ENCODE data around the gene IGDCC3. TPM values are rescaled to one million over a fixed set of nuclear protein-coding genes. Genes with fewer than 3 reads are reported as not detected.
A peak's percentile ranks its signal among the peaks of the same experiment; 100 is the strongest.

The IGDCC3 gene
- not detected for total RNA-seq

GRCh38 chr15:65377976-65378366 lies at the start of gene IGDCC3:
IGDCC3 (minus strand) TSS chr15:65378002; CDS start chr15:65377788, 214 bp downstream.
- no peaks in the 10 kb centered on the region for H3K9me3 Mint-ChIP-seq
- peak within 1 kb of the TSS; percentile 77 for H3K4me3 Mint-ChIP-seq
- peaks cover 8% of the 10 kb centered on the region for H3K4me1 Mint-ChIP-seq
- POLR2A ChIA-PET, result no interaction called here
- no peaks in the 10 kb centered on the region for H3K36me3 Mint-ChIP-seq
- H3K27me3 Mint-ChIP-seq, result peaks cover 86% of the 10 kb centered on the region
- H3K27ac Mint-ChIP-seq, result no peak within 1 kb of the TSS
- ATAC-seq (ENCODE audit: low read depth) (no peak), DNase-seq (no peak)

GRCh38 chr15:65426216-65426853 lies 48.5 kb upstream of the IGDCC3 start:
- peaks cover 13% of the 10 kb centered on the region for H3K4me1 Mint-ChIP-seq
- H3K4me3 Mint-ChIP-seq, result no peak overlapping the region
- peaks cover 45% of the 10 kb centered on the region for H3K27me3 Mint-ChIP-seq
- no peak for DNase-seq
- ATAC-seq (ENCODE audit: low read depth), result no peak
- no peak overlapping the region for H3K27ac Mint-ChIP-seq
- H3K36me3 Mint-ChIP-seq, result peaks cover 5% of the 10 kb centered on the region
- POLR2A ChIA-PET, result no interaction called here
- H3K9me3 Mint-ChIP-seq, result no peaks in the 10 kb centered on the region

- no peak for ATAC-seq (ENCODE audit: low read depth)
- peaks cover 13% of the 10 kb centered on the region for H3K4me1 Mint-ChIP-seq
These were observed 46.9 kb upstream of the IGDCC3 start for GRCh38 chr15:65424683-65425082.

GRCh38 chr15:65423976-65424679 lies 46.3 kb upstream of the IGDCC3 start:
- no peak for ATAC-seq (ENCODE audit: low read depth)
- Mint-ChIP-seq H3K9me3 (no peaks in the 10 kb centered on the region), H3K36me3 (peaks cover 5% of the 10 kb centered on the region), H3K27me3 (peaks cover 59% of the 10 kb centered on the region), H3K4me1 (peaks cover 13% of the 10 kb centered on the region), H3K4me3 (peak overlapping the region; percentile 0), H3K27ac (no peak overlapping the region)
- peak; percentile 1 for DNase-seq
- POLR2A ChIA-PET, result no interaction called here

More at GRCh38 chr15:65424683-65425082, 46.9 kb upstream of the IGDCC3 start:
- Mint-ChIP-seq H3K27ac (no peak overlapping the region), H3K4me3 (no peak overlapping the region), H3K9me3 (no peaks in the 10 kb centered on the region), H3K27me3 (peaks cover 53% of the 10 kb centered on the region), H3K36me3 (peaks cover 5% of the 10 kb centered on the region)
- POLR2A ChIA-PET, result no interaction called here
- peak; percentile 20 for DNase-seq

- peak; percentile 30 for DNase-seq
- H3K4me1 Mint-ChIP-seq, result peaks cover 13% of the 10 kb centered on the region
These were observed 45.6 kb upstream of the IGDCC3 start for GRCh38 chr15:65423150-65423975.

GRCh38 chr15:65421360-65422215 lies 43.8 kb upstream of the IGDCC3 start:
- no peak overlapping the region for H3K27ac Mint-ChIP-seq
- H3K27me3 Mint-ChIP-seq, result peaks cover 73% of the 10 kb centered on the region
- H3K4me3 Mint-ChIP-seq, result peak overlapping the region; percentile 83
- H3K36me3 Mint-ChIP-seq, result peaks cover 5% of the 10 kb centered on the region
- peaks cover 13% of the 10 kb centered on the region for H3K4me1 Mint-ChIP-seq
- ATAC-seq (ENCODE audit: low read depth), result peak; percentile 32
- DNase-seq, result peak; percentile 47
- POLR2A ChIA-PET, result interaction anchor here (1.0 to 1.8 kb wide), 2 partner anchors 33 to 117 kb away, joined by 3 to 8 read pairs; partner anchors contain the start of gene RNU5B-1
- H3K9me3 Mint-ChIP-seq, result no peaks in the 10 kb centered on the region

More at GRCh38 chr15:65423150-65423975, 45.6 kb upstream of the IGDCC3 start:
- peak overlapping the region; percentile 67 for H3K4me3 Mint-ChIP-seq
- POLR2A ChIA-PET, result no interaction called here
- peaks cover 66% of the 10 kb centered on the region for H3K27me3 Mint-ChIP-seq
- no peak for ATAC-seq (ENCODE audit: low read depth)
- H3K27ac Mint-ChIP-seq, result no peak overlapping the region
- no peaks in the 10 kb centered on the region for H3K9me3 Mint-ChIP-seq
- peaks cover 5% of the 10 kb centered on the region for H3K36me3 Mint-ChIP-seq

GRCh38 chr15:65420975-65421359 lies 43.2 kb upstream of the IGDCC3 start:
- ATAC-seq (ENCODE audit: low read depth) (no peak), DNase-seq (no peak)
- no peak overlapping the region for H3K4me3 Mint-ChIP-seq
- peaks cover 70% of the 10 kb centered on the region for H3K27me3 Mint-ChIP-seq
- POLR2A ChIA-PET, result interaction anchor here (1.0 to 1.8 kb wide), 2 partner anchors 34 to 116 kb away, joined by 3 to 8 read pairs; partner anchors contain the start of gene RNU5B-1
- H3K4me1 Mint-ChIP-seq, result peaks cover 13% of the 10 kb centered on the region
- H3K9me3 Mint-ChIP-seq, result no peaks in the 10 kb centered on the region
- no peak overlapping the region for H3K27ac Mint-ChIP-seq
- peaks cover 5% of the 10 kb centered on the region for H3K36me3 Mint-ChIP-seq

- H3K27ac Mint-ChIP-seq, result no peak overlapping the region
- H3K9me3 Mint-ChIP-seq, result no peaks in the 10 kb centered on the region
- ATAC-seq (ENCODE audit: low read depth) (no peak), DNase-seq (no peak)
- POLR2A ChIA-PET, result no interaction called here
- H3K27me3 Mint-ChIP-seq, result peaks cover 48% of the 10 kb centered on the region
- H3K36me3 Mint-ChIP-seq, result peaks cover 5% of the 10 kb centered on the region
- H3K4me1 Mint-ChIP-seq, result peaks cover 10% of the 10 kb centered on the region
- no peak overlapping the region for H3K4me3 Mint-ChIP-seq
These were observed 40.8 kb upstream of the IGDCC3 start for GRCh38 chr15:65418596-65418995.

- Mint-ChIP-seq H3K4me1 (peaks cover 2% of the 10 kb centered on the region), H3K27me3 (peaks cover 37% of the 10 kb centered on the region), H3K4me3 (no peak overlapping the region), H3K27ac (no peak overlapping the region), H3K9me3 (no peaks in the 10 kb centered on the region), H3K36me3 (no peaks in the 10 kb centered on the region)
- POLR2A ChIA-PET, result no interaction called here
- DNase-seq (no peak), ATAC-seq (ENCODE audit: low read depth) (no peak)
These were observed 39.1 kb upstream of the IGDCC3 start for GRCh38 chr15:65416845-65417416.

- H3K9me3 Mint-ChIP-seq, result no peaks in the 10 kb centered on the region
- no peak overlapping the region for H3K27ac Mint-ChIP-seq
- POLR2A ChIA-PET, result no interaction called here
- no peak overlapping the region for H3K4me3 Mint-ChIP-seq
- DNase-seq (no peak), ATAC-seq (ENCODE audit: low read depth) (no peak)
- peaks cover 25% of the 10 kb centered on the region for H3K27me3 Mint-ChIP-seq
- H3K4me1 Mint-ChIP-seq, result no peaks in the 10 kb centered on the region
- H3K36me3 Mint-ChIP-seq, result no peaks in the 10 kb centered on the region
These were observed 37.2 kb upstream of the IGDCC3 start for GRCh38 chr15:65414841-65415621.

GRCh38 chr15:65413760-65414144 lies 36.0 kb upstream of the IGDCC3 start:
- peaks cover 24% of the 10 kb centered on the region for H3K27me3 Mint-ChIP-seq
- no peak overlapping the region for H3K27ac Mint-ChIP-seq
- POLR2A ChIA-PET, result no interaction called here
- H3K4me1 Mint-ChIP-seq, result peaks cover 6% of the 10 kb centered on the region
- no peak overlapping the region for H3K4me3 Mint-ChIP-seq
- no peaks in the 10 kb centered on the region for H3K36me3 Mint-ChIP-seq
- ATAC-seq (ENCODE audit: low read depth), result no peak
- no peak for DNase-seq
- H3K9me3 Mint-ChIP-seq, result no peaks in the 10 kb centered on the region
